Left colon (tissue), 2 donors: ENCODE measurements around the gene RILPL2. TPM values are rescaled to one million over a fixed set of nuclear protein-coding genes. Genes with fewer than 3 reads are reported as not detected.
"Not testable (repeated sequence)": the region's sequence is repeated elsewhere in the genome, so short reads cannot be mapped to it uniquely, and the experiment has no call there.

Experiments used
- ATAC-seq: fragments of 200-7000 bp; cut with Tn5 transposase; one replicate; pipeline ENCODE4 v1.9.1; 2020; ENCODE audit warnings: mild to moderate bottlenecking, moderate library complexity
- DNase-seq, 2 donors: peaks; one replicate each; pipeline ENCODE4 v3.0.0-alpha.2; 2020
- intact Hi-C, 2 donors: fragments of 100-400 bp; cut with DNase I in 1 of 2; cut with micrococcal nuclease in 1 of 2; formaldehyde crosslinking; loops; one replicate each; pipeline versions ENCODE4 v1.11.2 to v1.14.0; 2022; cut with DNase I, micrococcal nuclease
- total RNA-seq, 2 donors: library from RNA; stranded (reverse); fragmentation: NEBNext Ultra II Directional; extraction: Animal tissue kit (Norgen Biotek cat#: 25700); gene quantifications; one replicate each; pipeline ENCODE4 v1.2.1, GENCODE V29; 2021
- donor health status: DM: no; HTN: no; CAD: no.
- donor health status: DM: yes; HTN: yes; CAD: no.

RILPL2 gene
- total RNA-seq, 2 donors from 2014 or later: 1.1 to 1.9 TPM

DNA sequence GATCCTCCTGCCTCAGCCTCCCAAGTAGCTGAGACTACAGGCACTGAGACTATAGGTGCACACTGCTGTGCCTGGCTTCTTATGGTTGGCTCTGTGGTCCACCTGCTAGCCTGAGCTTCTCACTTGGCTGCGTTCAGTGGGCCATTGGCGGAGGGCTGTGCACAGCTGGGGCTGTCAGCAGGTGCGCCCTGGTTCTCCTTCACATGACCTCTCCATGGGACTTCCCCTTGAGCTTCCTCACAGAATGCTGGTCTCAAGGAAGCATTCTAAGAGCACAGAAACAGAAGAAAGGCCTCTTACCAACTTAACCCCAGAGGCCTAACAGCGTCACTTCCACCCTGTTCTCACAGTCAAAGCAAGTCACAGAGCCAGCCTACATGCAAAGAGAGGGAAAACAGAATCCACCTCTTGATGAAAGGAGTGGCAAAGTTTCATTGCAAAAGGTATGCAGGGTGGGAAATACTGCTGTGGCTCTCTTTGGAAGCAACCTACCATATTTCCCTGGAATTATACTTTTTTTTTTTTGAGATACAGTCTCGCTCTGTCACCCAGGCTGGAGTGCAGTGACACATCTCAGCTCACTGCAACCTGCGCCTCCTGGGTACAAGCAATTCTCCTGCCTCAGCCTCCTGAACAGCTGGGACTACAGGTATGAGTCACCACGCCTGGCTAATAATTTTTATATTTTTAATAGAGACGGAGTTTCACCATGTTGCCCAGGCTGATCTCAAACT lies 9.3 kb downstream of the RILPL2 start:
- ATAC-seq: no peak
- peak in 1 of 2 donors; percentile 23 for DNase-seq
- intact Hi-C loops: no loop called here

DNA sequence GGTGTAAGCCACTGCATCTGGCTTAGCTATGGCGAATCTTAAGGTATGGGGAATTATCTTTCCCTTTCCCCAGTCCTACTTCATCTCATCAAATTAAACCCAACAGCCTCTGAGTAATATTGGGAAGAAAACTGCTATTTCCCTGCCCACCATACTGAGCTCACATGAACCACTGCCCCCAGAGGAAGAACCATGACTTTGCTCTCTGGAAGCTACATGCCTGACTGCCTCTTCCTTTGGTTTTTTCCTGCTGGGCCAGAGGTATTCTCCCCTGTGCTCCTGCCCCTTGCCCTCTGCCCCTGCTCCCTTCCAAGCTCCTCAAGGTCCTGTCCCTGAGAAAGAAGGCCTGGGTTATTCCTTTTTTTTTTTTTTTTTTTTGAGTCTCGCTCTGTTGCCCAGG lies 15.2 kb downstream of the RILPL2 start:
- no peak for ATAC-seq
- DNase-seq: no peak
- intact Hi-C loops: no loop called here

DNA sequence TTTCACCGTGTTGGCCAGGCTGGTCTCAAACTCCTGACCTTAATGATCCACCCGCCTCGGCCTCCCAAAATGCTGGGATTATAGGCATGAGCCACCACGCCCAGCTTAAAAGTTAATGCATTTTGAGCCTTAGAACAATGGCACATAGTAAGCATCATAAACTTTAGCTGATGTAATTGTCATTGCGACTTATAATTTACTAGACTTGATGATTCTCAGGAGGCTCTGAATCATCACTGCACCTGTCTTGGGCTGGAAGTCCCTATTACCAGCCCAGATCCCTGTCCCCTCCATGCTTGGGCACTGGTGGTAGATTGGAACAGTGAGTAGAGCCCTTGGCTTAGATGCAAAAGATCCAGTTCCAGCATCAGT lies 26.5 kb downstream of the RILPL2 start:
- ATAC-seq: no peak
- DNase-seq: no peak
- intact Hi-C loops: no loop called here

DNA sequence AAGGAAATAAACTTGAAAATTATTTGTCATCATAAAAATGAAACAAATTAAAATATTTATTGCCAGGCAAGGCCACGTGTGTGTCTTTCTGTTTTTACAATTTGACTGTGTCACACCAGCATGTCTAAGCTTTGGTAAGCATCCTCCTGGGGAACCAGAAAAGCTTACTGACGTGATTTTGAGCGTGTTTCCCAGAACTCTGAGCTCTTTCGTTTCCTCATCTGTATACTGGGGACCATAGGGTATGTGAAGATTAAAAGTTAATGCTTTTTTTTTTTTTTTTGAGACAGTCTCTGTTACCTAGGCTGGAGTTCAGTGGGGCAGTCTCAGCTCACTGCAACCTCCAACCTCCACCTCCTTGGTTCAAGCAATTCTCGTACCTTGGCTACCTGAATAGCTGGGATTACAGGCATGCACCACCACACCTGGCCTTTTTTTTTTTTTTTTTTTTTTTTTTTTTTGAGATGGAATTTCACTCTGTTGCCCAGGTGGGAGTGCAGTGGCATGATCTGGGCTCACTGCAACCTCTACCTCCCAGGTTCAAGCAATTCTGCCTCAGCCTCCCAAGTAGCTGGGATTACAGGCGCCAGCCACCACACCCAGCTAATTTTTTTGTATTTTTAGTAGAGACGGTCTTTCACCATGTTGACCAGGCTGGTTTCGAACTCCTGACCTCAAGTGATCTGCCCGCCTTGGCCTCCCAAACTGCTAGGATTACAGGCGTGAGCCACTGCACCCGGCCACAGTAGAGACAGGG lies 27.0 kb downstream of the RILPL2 start:
- intact Hi-C loops, DNase-seq: not testable (repeated sequence)
- ATAC-seq: peak; percentile 17

DNA sequence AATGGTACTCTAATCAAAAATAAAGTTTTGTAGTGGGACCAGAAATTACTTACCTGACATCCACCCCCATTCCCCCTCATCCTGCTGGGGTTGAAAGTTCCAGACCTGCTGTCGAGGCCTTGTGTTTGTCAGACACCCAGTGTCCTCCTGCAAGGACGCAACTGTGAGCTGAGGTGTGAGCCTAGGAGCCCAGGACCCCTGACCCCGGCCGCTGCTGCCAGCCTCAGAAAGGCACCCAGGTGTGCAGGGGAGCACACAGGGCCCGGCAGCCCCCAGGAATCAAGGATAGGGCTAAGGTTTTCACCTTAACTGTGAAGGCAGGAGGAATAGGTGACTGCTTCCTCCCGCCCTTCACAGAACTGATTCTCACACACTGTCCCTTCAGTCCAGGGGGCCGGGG lies 27.9 kb downstream of the RILPL2 start:
- ATAC-seq, DNase-seq, intact Hi-C loops: not testable (repeated sequence)

DNA sequence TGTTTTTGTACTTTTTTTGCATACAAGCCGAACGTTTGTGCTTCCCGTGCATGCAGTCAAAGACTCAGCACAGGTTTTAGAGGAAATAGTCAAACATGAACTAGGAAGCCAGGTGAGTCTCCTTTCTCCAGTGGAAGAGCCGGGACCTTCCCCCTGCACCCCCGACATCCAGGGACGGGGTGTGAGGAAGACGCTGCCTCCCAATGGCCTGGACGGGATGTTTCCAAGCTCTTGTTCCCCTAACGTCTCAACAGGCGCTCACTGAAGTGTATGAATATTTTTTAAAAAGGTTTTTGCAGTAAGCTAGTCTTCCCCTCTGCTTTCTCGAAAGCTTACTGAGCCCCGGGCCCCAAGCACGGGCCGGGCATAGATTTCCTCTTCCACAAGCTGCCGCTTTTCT lies 28.6 kb downstream of the RILPL2 start:
- intact Hi-C loops, ATAC-seq: not testable (repeated sequence)

DNA sequence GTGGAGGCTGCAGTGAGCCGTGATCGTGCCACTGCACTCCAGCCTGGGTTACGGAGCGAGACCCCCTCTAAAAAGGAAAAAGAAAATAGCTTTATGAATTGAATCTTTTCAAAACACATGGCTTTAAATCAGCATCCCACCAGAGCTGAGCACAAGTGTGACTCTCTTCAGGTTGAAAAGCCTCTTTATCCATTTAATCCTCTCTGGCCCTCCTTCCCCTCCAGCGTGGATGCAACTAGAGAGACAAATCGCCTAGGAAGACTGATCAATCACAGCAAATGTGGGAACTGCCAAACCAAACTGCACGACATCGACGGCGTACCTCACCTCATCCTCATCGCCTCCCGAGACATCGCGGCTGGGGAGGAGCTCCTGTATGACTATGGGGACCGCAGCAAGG lies 29.2 kb downstream of the RILPL2 start:
- ATAC-seq, intact Hi-C loops, DNase-seq: not testable (repeated sequence)

More for the DNA sequence above, 28.6 kb downstream of the RILPL2 start:
- not testable (repeated sequence) for DNase-seq

DNA sequence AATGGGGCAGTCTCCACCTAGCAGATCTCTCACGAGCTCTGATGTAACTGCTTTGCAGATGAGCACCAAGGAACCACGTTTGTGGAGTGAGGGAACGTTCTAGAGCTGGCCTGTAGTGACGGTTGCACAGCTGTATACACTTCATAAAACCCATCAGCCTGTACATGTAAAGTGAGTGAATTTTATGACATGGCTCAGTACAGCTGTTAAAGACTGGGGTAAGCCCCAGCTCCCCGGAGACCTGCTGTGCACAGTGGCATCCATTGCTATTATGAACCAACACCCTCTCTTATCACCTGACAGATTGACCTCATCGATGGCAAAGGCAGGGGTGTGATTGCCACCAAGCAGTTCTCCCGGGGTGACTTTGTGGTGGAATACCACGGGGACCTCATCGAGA lies 31.9 kb downstream of the RILPL2 start:
- DNase-seq (no peak), ATAC-seq (no peak)
- intact Hi-C loops: no loop called here

DNA sequence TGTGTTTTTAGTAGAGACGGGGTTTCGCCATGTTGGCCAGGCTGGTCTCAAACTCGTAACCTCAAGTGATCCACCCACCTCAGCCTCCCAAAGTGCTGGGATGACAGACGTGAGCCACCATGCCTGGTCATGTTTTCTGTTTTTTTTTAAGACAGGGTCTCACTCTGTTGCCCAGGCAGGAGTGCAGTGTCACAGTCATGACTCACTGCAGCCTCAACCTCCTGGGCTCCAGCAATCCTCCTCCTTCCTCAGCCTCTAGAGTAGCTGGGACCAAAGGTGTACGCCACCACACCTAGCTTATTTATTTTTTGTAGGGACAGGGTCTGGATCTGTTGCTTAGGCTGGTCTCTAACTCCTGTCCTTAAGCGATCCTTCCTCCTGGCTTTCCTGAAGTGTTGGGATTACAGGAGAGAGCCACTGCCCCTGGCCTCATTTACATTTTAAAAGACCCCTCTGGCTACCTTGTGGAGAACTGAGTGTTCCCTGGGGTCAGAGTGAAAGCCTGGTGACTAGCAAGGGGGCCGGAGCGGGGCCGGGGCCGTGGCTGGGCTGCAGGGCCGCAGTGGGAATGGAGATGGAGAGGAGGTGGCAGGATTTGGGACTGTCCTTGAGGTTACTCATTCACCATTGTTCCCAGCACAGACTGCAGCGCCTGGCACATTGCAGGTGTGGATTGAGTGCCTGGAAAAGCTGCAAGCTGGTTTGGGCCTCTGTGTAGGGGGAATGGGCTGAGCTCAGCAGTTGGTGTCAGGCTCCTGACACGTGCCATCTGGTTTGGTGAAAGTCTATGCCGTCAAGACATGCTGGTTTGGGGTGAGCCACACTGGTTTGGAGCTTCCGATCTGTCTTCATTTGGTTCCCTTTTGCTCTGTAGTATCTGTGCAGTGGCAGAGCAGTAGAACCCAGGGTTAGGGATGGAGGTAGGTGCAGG lies 34.5 kb downstream of the RILPL2 start:
- no peak for ATAC-seq
- intact Hi-C loops: no loop called here
- no peak for DNase-seq

DNA sequence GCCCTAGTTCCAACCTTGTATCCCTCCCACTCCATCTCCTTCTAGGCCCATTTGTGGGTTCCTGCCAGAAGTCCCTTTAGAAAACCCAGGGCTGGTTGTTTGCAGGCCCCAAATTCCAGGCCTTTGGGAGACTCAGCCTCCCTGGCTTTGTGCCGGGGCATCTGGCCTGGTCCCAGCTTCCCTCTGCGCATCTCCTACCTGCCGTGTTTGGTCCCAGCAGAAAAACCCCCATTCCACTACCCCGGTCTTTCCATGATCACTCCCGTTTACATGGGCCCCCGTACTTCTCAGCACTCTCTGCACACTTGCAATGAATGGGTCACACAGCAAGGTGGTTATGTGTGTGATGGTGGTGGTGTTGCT lies 37.2 kb downstream of the RILPL2 start:
- ATAC-seq: no peak
- DNase-seq: no peak
- intact Hi-C loops: no loop called here

DNA sequence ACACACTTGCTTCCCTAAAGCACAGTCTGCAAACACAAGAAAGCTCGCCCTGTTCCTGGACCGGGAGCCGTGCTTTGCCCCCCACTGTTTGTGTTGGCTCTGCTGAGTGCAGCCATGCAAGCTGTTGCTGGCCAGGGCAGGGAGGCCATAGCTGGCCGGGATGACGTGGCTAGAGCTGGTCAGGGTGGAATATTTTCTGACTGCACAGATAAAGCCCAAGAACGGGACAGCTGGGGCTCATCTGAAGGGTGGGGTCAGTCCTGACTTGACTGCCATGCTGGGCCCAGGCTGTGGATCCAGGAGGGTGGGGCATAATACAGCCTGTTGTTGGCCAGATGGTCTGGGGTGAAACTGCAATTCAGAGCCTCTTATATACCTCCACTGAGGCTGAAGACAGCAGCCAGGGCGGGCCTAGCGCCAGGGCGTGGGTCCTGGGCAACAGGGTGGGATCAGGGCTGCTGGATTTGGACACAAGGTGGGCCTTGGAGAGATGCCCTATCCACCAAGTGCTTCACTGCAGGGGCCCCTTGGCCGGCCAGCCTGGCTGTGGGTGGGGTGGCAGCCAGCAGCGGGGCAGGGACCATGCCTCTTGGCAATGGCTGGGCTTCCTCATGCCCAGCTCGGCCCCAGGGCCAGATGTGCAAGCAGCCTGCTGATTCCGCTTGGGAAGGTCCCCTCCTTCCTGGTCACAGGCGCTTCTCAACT lies 37.8 kb downstream of the RILPL2 start:
- ATAC-seq (peak; percentile 61), DNase-seq (peak; percentile 52 to 66)
- intact Hi-C loops: no loop called here

DNA sequence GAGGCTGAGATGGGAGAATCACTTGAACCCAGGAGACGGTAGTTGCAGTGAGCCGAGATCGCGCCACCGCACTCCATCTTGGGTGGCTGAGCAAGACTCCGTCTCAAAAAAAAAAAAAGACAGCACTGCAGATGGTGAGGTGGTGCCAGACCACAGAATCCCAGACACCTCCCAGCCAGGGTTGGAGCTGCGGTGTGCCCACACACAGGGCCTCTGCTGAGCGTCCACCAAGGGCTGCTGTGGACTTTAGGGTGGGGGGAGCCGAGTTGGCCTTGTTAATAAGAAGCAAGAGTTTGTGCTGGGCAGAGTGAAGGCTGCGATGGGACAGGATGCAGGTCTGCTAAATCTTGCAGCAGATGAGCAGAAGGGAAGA lies 38.3 kb downstream of the RILPL2 start:
- no peak for DNase-seq
- ATAC-seq: no peak
- intact Hi-C loops: no loop called here

DNA sequence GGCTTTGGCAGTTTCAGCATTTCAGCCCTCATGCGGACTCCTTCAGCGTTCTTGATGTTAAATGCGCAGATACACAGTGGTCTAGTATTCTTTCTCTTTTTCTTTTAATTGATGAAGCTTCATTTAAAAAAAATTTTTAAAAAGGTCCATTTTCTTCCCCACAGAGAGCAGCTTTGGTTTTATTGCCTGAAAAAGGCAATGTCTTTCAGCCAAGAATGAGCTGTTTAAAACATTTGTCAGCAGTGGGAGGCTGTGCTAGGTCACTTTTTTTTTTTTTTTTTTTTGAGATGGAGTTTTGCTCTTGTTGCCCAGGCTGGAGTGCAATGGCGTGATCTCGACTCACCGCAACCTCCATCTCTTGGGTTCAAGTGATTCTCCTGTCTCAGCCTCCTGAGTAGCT lies 39.1 kb downstream of the RILPL2 start:
- intact Hi-C loops: no loop called here
- DNase-seq (no peak), ATAC-seq (no peak)

DNA sequence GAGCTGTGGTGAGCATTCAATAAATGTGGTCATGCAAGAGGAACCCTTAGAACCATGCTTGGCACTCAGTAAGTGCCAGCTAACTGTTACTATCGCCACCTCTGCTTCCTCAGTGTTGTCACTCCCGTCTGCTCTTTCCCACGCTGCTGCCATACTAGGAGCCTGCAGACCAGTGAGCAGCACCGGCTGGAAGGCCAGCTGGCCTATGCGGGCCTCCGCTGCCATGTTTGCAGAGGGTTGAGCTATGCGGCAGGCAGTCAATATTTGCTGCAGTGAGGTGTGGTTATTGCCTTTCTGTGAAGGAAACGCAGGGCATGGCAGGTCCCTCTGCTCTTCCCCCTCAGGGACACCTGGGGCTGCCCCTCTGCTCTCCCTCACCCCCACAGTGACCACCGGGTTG lies 39.5 kb downstream of the RILPL2 start:
- ATAC-seq: peak; percentile 82

DNA sequence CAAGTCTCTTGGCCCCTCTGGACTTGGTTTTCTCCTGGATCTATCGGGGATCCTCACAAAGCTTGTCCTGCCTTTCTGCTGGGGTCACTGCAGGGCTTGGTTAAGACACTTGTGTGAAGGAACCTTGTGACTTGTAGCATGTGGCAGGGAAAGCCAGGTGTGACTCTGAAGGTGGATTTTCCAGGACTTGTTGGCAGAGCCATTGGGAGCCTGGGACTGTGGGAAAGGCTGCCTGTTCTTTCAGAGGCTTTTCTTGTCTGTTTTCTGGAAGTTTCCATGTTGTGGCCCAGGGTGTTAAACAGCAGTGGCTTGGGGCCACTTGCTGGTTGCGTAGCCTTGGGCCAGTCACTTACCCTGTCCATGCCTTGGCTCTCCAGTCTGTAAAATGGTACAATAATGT lies 39.9 kb downstream of the RILPL2 start:
- ATAC-seq: no peak
- intact Hi-C loops: no loop called here

More for the DNA sequence above, 39.5 kb downstream of the RILPL2 start:
- intact Hi-C loops: no loop called here
- DNase-seq: peak; percentile 47 to 48

DNA sequence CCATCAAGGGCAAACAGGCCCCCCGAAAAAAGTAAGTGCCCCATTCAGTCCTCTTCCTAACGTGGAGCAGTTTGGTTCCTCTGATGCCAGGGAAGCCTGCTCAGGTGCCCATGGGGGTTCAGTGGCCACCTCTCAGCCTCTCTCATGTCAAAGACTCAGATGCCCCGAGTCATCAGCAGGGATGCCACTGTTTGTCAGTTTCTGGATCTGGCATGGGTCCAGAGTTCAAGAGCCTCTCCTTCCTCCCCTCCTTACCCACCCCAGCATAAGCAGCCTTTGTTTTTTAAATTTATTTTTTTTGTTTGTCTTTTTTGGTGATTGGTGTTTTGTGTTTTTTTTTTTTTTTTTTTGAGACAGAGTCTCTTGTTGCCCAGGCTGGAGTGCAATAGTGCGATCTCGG lies 41.2 kb downstream of the RILPL2 start:
- DNase-seq (no peak), ATAC-seq (no peak)
- intact Hi-C loops: no loop called here

More for the DNA sequence above, 39.9 kb downstream of the RILPL2 start:
- DNase-seq: no peak

DNA sequence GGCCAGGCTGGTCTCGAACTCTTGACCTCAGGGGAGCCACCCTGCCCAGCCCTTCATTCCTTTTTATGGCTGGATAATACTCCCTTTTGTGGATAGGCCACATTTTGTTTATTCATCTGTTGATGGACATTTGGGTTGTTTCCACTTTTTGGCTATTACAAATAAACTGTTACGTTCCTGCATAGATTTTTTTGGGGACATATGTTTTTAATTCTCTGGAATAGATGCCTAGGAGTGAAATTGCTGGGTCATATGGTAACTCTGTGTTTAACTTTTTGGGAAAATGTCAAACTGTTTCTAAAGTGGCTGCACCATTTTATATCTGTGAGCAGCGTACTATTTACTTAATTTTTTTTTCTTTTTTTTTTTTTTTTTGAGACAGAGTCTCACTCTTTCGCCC lies 42.7 kb downstream of the RILPL2 start:
- no peak for DNase-seq
- ATAC-seq: no peak
- intact Hi-C loops: no loop called here

DNA sequence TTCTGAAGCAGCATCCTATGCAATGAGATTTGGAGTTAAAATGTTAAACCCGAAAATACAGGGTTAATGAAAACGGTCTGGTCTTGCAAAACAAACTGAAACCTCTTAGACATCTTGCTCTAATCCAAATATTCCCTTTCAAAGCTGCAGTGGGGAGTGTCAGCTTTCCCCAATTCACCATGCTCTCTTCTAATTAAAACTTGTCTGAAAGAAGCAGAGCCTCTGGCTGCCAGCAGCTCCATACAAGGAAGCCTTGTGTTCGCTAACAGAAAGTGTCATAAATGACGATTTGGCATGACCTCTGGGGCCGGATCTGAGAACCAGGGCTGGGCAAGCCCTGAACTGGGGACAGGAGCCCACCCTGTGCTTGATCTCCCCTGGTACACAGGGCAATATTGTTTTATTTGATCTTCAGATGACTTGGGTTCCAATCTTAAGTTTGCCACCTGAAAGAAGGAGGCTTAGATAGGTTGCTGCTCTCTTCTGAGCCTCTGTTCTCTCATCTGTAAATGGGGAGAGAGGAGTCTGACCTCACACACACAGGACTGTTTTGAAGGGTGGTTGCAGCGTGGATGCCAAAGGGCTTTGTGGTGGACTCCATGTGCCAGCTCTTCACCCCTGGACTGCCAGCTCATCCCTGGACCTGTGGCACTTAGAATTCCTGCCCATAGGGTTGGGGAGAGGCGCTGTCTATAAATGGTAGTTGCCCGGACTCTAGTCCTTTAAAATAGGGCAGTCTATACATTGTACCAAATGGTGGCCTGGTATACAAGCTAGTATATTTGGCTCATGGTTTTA lies 44.7 kb downstream of the RILPL2 start:
- ATAC-seq: no peak
- DNase-seq: no peak
- intact Hi-C loops: no loop called here
